OCI-M1 (cell line): ENCODE measurements around the gene SLC38A8.

Experiments
- DNase-seq: peaks from one replicate; lab custom pipeline; 2025; lab: John Stamatoyannopoulos, UW

SLC38A8 gene

GRCh38 chr16:84068783-84069462, 26.3 kb upstream of the SLC38A8 start:
- no peak for DNase-seq

GRCh38 chr16:84068041-84068440, 25.4 kb upstream of the SLC38A8 start:
- no peak for DNase-seq

- DNase-seq: no peak
Measured at GRCh38 chr16:84067640-84068039, 25.0 kb upstream of the SLC38A8 start.

- DNase-seq: peak; percentile 67
Measured at GRCh38 chr16:84065536-84066132, 23.0 kb upstream of the SLC38A8 start.

GRCh38 chr16:84063980-84064379, 21.4 kb upstream of the SLC38A8 start:
- no peak for DNase-seq

GRCh38 chr16:84062734-84063640, 20.4 kb upstream of the SLC38A8 start:
- peak; percentile 81 for DNase-seq

GRCh38 chr16:84061236-84061819, 18.7 kb upstream of the SLC38A8 start:
- no peak for DNase-seq

GRCh38 chr16:84059946-84060901, 17.6 kb upstream of the SLC38A8 start:
- DNase-seq: no peak

- DNase-seq: no peak
Measured at GRCh38 chr16:84059111-84059510, 16.5 kb upstream of the SLC38A8 start.

GRCh38 chr16:84058664-84059063, 16.1 kb upstream of the SLC38A8 start:
- no peak for DNase-seq

GRCh38 chr16:84058211-84058610, 15.6 kb upstream of the SLC38A8 start:
- DNase-seq: no peak

GRCh38 chr16:84056933-84057332, 14.3 kb upstream of the SLC38A8 start:
- no peak for DNase-seq

GRCh38 chr16:84055801-84056634, 13.4 kb upstream of the SLC38A8 start:
- no peak for DNase-seq

GRCh38 chr16:84055366-84055765, 12.8 kb upstream of the SLC38A8 start:
- DNase-seq: no peak

- DNase-seq: no peak
Measured at GRCh38 chr16:84054916-84055315, 12.3 kb upstream of the SLC38A8 start.

- DNase-seq: no peak
Measured at GRCh38 chr16:84054271-84054670, 11.7 kb upstream of the SLC38A8 start.

GRCh38 chr16:84053237-84053636, 10.6 kb upstream of the SLC38A8 start:
- DNase-seq: no peak

- DNase-seq: no peak
Measured at GRCh38 chr16:84052071-84052622, 9.6 kb upstream of the SLC38A8 start.

GRCh38 chr16:84050316-84050715, 7.7 kb upstream of the SLC38A8 start:
- no peak for DNase-seq

- no peak for DNase-seq
Measured at GRCh38 chr16:84049403-84050060, 6.9 kb upstream of the SLC38A8 start.
